HG02610 (cell line): Measurements from ENCODE around the gene HECTD1.
A peak's percentile ranks its signal among the peaks of the same experiment; 100 is the strongest.

Experiments
- ATAC-seq: cut with Tn5 transposase; IDR thresholded peaks from one replicate; pipeline ENCODE4 v1.9.1; 2021; ENCODE audit warnings: mild to moderate bottlenecking, moderate library complexity; ENCODE audit not compliant: unreplicated experiment

The HECTD1 gene

GRCh38 chr14:31161274-31161673, 46.3 kb downstream of the HECTD1 start:
- ATAC-seq: no peak

- ATAC-seq: no peak
These were observed 47.8 kb downstream of the HECTD1 start for GRCh38 chr14:31159682-31160296.

- ATAC-seq: no peak
These were observed 52.6 kb downstream of the HECTD1 start for GRCh38 chr14:31154956-31155355.

GRCh38 chr14:31142455-31143087, 65.0 kb downstream of the HECTD1 start:
- ATAC-seq: no peak

- no peak for ATAC-seq
These were observed 68.2 kb downstream of the HECTD1 start for GRCh38 chr14:31139301-31139847.

GRCh38 chr14:31138301-31138700, 69.3 kb downstream of the HECTD1 start:
- ATAC-seq: no peak

GRCh38 chr14:31137214-31137889, 70.2 kb downstream of the HECTD1 start:
- ATAC-seq: no peak

- no peak for ATAC-seq
These were observed 74.5 kb downstream of the HECTD1 start for GRCh38 chr14:31133133-31133532.

- no peak for ATAC-seq
These were observed 78.7 kb downstream of the HECTD1 start for GRCh38 chr14:31128601-31129526.

GRCh38 chr14:31127690-31128089, 79.9 kb downstream of the HECTD1 start:
- ATAC-seq: peak; percentile 77

GRCh38 chr14:31126680-31127079, 80.9 kb downstream of the HECTD1 start:
- no peak for ATAC-seq

- ATAC-seq: no peak
These were observed 82.4 kb downstream of the HECTD1 start for GRCh38 chr14:31125231-31125630.

GRCh38 chr14:31124197-31124596, 83.4 kb downstream of the HECTD1 start:
- ATAC-seq: no peak

- ATAC-seq: no peak
These were observed 84.7 kb downstream of the HECTD1 start for GRCh38 chr14:31122921-31123320.

GRCh38 chr14:31122098-31122611, 85.4 kb downstream of the HECTD1 start:
- ATAC-seq: no peak

GRCh38 chr14:31118892-31119291, 88.7 kb downstream of the HECTD1 start:
- no peak for ATAC-seq

- ATAC-seq: no peak
These were observed 93.8 kb downstream of the HECTD1 start for GRCh38 chr14:31113794-31114193.

- ATAC-seq: no peak
These were observed 96.7 kb downstream of the HECTD1 start for GRCh38 chr14:31110872-31111271.

- no peak for ATAC-seq
These were observed 98.3 kb downstream of the HECTD1 start for GRCh38 chr14:31109257-31109656.

- no peak for ATAC-seq
These were observed 100.8 kb downstream of the HECTD1 start for GRCh38 chr14:31106768-31107167.

GRCh38 chr14:31097081-31097480, 110.5 kb downstream of the HECTD1 start:
- ATAC-seq: no peak
